ENCODE data around the gene RERE. TPM values are rescaled to one million over a fixed set of nuclear protein-coding genes. Genes with fewer than 3 reads are reported as not detected.

RERE gene
- total and polyA plus RNA-seq, 2 experiments from 2014 or later: 148 to 170 TPM

GRCh38 chr1:8841395-8841794 lies 24.0 kb upstream of the RERE start:
- no peaks in the 10 kb centered on the region for H3K27me3 ChIP-seq (ENCODE audit: insufficient read depth)
- no peak for DNase-seq (ENCODE audit: low spot score)
- H2AFZ ChIP-seq: no peak overlapping the region
- H3K36me3 ChIP-seq (ENCODE audit: insufficient read depth): no peaks in the 10 kb centered on the region
- H4K20me1 ChIP-seq (replicated peaks; ENCODE audit: insufficient read depth): no peaks in the 10 kb centered on the region
- no peaks in the 10 kb centered on the region for H3F3A ChIP-seq (replicated peaks; ENCODE audit: low read depth)
- peaks cover 3% of the 10 kb centered on the region; the same call in 1 of the 3 replicates for H3K36me3 Mint-ChIP-seq (ENCODE audit: low read depth)
- H3K9me2 ChIP-seq (ENCODE audit: insufficient read depth): no peaks in the 10 kb centered on the region
- ATAC-seq: no peak
- H3K4me2 ChIP-seq: no peak overlapping the region
- H3K4me1 ChIP-seq (ENCODE audit: insufficient read depth): no peaks in the 10 kb centered on the region
- peaks cover 3% of the 10 kb centered on the region; the same call in 1 of the 3 replicates for H3K9me3 Mint-ChIP-seq
- peaks cover 15% of the 10 kb centered on the region for H3K27me3 Mint-ChIP-seq (ENCODE audit: insufficient read depth, low read depth, poor library complexity)
- no peaks in the 10 kb centered on the region for H3K79me2 ChIP-seq (replicated peaks; ENCODE audit: insufficient read depth)
- no peaks in the 10 kb centered on the region; the same call in 2 of the 3 replicates for H3K4me1 Mint-ChIP-seq
- TF ChIP-seq EZH2 (IDR thresholded peaks at IDR 0.05; ENCODE audit: low read depth, unreplicated experiment): no peak
- TF ChIP-seq ZNF462 (CRISPR knock-in tag; IDR thresholded peaks at IDR 0.05): no peak
- TF ChIP-seq EZH2phosphoT487 (IDR thresholded peaks at IDR 0.05; ENCODE audit: unreplicated experiment): no peak
- no peak for TF ChIP-seq JUNB (IDR thresholded peaks at IDR 0.05; ENCODE audit: unreplicated experiment)
- TF ChIP-seq CREB1 (CRISPR knock-in tag; IDR thresholded peaks at IDR 0.05; ENCODE audit: low read depth): no peak
- no peak for TF ChIP-seq POLR2AphosphoS5 (IDR thresholded peaks at IDR 0.05; ENCODE audit: low read depth)
- no peak for TF ChIP-seq ZNF114 (CRISPR knock-in tag; IDR thresholded peaks at IDR 0.05)
- no peak overlapping the region for H3K4me3 ChIP-seq
- H3K27ac ChIP-seq (ENCODE audit: low read depth): no peak overlapping the region
- H3K27ac Mint-ChIP-seq: no peak overlapping the region
- no peak overlapping the region for H3K4me3 Mint-ChIP-seq

- Histone ChIP-seq H3K9me2 (ENCODE audit: insufficient read depth) (no peaks in the 10 kb centered on the region), H3K27me3 (ENCODE audit: insufficient read depth) (no peaks in the 10 kb centered on the region)
- TF ChIP-seq STAT1 (IDR thresholded peaks at IDR 0.05; ENCODE audit: unreplicated experiment) (no peak), CTCF (conservative IDR thresholded peaks at IDR 0.05; ENCODE audit: low read depth in 2 of 2) (no peak), CREB1 (CRISPR knock-in tag; IDR thresholded peaks at IDR 0.05; ENCODE audit: low read depth) (no peak), ZNF114 (CRISPR knock-in tag; IDR thresholded peaks at IDR 0.05) (no peak), EZH2 (IDR thresholded peaks at IDR 0.05; ENCODE audit: low read depth, unreplicated experiment) (no peak)
Measured at GRCh38 chr1:8839990-8840389, 22.6 kb upstream of the RERE start.

More at GRCh38 chr1:8839990-8840389, 22.6 kb upstream of the RERE start:
- Histone ChIP-seq H2AFZ (no peak overlapping the region), H4K20me1 (replicated peaks; ENCODE audit: insufficient read depth) (no peaks in the 10 kb centered on the region), H3K4me1 (ENCODE audit: insufficient read depth) (no peaks in the 10 kb centered on the region), H3K36me3 (ENCODE audit: insufficient read depth) (no peaks in the 10 kb centered on the region), H3K4me2 (no peak overlapping the region), H3K79me2 (replicated peaks; ENCODE audit: insufficient read depth) (no peaks in the 10 kb centered on the region), H3K27ac (ENCODE audit: low read depth) (no peak overlapping the region), H3K4me3 (no peak overlapping the region), H3F3A (replicated peaks; ENCODE audit: low read depth) (no peaks in the 10 kb centered on the region)
- no peaks in the 10 kb centered on the region; the same call in 2 of the 3 replicates for H3K4me1 Mint-ChIP-seq
- DNase-seq (ENCODE audit: low spot score): no peak
- no peak overlapping the region for H3K27ac Mint-ChIP-seq
- peaks cover 7% of the 10 kb centered on the region for H3K27me3 Mint-ChIP-seq (ENCODE audit: insufficient read depth, low read depth, poor library complexity)
- no peak for ATAC-seq
- peaks cover 3% of the 10 kb centered on the region; the same call in 1 of the 3 replicates for H3K36me3 Mint-ChIP-seq (ENCODE audit: low read depth)
- H3K4me3 Mint-ChIP-seq: no peak overlapping the region
- H3K9me3 Mint-ChIP-seq: peaks cover 3% of the 10 kb centered on the region; the same call in 1 of the 3 replicates
